ENCODE data around the gene TMEM164. TPM values are rescaled to one million over a fixed set of nuclear protein-coding genes. Genes with fewer than 3 reads are reported as not detected.

TMEM164 gene
- total and polyA plus RNA-seq, 2 experiments from 2014 or later: 3.4 to 17.2 TPM

DNA sequence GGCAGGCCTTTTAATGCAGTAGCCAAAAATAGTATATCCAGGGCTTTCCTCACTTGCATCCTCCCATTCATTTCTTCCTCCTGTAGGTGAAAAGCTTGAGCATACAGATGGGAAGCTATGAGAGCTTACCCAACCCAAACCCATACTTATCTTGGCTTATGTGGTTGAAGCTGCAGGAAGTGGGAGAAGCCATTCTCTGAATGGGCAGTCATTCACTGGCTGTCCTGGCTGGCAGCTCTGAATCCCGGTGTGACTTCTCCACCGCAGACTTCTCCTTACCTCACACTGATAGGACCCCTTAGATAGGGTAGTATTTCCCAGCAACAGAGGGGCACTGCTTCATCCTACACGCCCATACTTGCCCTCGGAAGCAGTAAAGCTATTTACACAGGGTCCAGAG is 189.6 kb downstream of the TMEM164 start (continued):
- TF ChIP-seq, protein P1, sequence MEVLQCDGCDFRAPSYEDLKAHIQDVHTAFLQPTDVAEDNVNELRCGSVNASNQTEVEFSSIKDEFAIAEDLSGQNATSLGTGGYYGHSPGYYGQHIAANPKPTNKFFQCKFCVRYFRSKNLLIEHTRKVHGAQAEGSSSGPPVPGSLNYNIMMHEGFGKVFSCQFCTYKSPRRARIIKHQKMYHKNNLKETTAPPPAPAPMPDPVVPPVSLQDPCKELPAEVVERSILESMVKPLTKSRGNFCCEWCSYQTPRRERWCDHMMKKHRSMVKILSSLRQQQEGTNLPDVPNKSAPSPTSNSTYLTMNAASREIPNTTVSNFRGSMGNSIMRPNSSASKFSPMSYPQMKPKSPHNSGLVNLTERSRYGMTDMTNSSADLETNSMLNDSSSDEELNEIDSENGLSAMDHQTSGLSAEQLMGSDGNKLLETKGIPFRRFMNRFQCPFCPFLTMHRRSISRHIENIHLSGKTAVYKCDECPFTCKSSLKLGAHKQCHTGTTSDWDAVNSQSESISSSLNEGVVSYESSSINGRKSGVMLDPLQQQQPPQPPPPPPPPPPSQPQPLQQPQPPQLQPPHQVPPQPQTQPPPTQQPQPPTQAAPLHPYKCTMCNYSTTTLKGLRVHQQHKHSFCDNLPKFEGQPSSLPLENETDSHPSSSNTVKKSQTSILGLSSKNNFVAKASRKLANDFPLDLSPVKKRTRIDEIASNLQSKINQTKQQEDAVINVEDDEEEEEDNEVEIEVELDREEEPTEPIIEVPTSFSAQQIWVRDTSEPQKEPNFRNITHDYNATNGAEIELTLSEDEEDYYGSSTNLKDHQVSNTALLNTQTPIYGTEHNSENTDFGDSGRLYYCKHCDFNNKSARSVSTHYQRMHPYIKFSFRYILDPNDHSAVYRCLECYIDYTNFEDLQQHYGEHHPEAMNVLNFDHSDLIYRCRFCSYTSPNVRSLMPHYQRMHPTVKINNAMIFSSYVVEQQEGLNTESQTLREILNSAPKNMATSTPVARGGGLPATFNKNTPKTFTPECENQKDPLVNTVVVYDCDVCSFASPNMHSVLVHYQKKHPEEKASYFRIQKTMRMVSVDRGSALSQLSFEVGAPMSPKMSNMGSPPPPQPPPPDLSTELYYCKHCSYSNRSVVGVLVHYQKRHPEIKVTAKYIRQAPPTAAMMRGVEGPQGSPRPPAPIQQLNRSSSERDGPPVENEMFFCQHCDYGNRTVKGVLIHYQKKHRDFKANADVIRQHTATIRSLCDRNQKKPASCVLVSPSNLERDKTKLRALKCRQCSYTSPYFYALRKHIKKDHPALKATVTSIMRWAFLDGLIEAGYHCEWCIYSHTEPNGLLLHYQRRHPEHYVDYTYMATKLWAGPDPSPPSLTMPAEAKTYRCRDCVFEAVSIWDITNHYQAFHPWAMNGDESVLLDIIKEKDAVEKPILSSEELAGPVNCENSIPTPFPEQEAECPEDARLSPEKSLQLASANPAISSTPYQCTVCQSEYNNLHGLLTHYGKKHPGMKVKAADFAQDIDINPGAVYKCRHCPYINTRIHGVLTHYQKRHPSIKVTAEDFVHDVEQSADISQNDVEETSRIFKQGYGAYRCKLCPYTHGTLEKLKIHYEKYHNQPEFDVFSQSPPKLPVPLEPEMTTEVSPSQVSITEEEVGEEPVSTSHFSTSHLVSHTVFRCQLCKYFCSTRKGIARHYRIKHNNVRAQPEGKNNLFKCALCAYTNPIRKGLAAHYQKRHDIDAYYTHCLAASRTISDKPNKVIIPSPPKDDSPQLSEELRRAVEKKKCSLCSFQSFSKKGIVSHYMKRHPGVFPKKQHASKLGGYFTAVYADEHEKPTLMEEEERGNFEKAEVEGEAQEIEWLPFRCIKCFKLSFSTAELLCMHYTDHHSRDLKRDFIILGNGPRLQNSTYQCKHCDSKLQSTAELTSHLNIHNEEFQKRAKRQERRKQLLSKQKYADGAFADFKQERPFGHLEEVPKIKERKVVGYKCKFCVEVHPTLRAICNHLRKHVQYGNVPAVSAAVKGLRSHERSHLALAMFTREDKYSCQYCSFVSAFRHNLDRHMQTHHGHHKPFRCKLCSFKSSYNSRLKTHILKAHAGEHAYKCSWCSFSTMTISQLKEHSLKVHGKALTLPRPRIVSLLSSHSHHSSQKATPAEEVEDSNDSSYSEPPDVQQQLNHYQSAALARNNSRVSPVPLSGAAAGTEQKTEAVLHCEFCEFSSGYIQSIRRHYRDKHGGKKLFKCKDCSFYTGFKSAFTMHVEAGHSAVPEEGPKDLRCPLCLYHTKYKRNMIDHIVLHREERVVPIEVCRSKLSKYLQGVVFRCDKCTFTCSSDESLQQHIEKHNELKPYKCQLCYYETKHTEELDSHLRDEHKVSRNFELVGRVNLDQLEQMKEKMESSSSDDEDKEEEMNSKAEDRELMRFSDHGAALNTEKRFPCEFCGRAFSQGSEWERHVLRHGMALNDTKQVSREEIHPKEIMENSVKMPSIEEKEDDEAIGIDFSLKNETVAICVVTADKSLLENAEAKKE (CRISPR knock-in tag; IDR thresholded peaks at IDR 0.05): no peak
- TF ChIP-seq, protein P2, sequence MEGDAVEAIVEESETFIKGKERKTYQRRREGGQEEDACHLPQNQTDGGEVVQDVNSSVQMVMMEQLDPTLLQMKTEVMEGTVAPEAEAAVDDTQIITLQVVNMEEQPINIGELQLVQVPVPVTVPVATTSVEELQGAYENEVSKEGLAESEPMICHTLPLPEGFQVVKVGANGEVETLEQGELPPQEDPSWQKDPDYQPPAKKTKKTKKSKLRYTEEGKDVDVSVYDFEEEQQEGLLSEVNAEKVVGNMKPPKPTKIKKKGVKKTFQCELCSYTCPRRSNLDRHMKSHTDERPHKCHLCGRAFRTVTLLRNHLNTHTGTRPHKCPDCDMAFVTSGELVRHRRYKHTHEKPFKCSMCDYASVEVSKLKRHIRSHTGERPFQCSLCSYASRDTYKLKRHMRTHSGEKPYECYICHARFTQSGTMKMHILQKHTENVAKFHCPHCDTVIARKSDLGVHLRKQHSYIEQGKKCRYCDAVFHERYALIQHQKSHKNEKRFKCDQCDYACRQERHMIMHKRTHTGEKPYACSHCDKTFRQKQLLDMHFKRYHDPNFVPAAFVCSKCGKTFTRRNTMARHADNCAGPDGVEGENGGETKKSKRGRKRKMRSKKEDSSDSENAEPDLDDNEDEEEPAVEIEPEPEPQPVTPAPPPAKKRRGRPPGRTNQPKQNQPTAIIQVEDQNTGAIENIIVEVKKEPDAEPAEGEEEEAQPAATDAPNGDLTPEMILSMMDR (conservative IDR thresholded peaks at IDR 0.05; ENCODE audit: low read depth in 2 of 2): no peak
- TF ChIP-seq ZNF331 (CRISPR knock-in tag; IDR thresholded peaks at IDR 0.05; ENCODE audit: low read depth) (no peak), NANOG (IDR thresholded peaks at IDR 0.05; ENCODE audit: borderline replicate concordance) (no peak)
- TF ChIP-seq, protein P3, sequence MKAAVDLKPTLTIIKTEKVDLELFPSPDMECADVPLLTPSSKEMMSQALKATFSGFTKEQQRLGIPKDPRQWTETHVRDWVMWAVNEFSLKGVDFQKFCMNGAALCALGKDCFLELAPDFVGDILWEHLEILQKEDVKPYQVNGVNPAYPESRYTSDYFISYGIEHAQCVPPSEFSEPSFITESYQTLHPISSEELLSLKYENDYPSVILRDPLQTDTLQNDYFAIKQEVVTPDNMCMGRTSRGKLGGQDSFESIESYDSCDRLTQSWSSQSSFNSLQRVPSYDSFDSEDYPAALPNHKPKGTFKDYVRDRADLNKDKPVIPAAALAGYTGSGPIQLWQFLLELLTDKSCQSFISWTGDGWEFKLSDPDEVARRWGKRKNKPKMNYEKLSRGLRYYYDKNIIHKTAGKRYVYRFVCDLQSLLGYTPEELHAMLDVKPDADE (IDR thresholded peaks at IDR 0.05): no peak

DNA sequence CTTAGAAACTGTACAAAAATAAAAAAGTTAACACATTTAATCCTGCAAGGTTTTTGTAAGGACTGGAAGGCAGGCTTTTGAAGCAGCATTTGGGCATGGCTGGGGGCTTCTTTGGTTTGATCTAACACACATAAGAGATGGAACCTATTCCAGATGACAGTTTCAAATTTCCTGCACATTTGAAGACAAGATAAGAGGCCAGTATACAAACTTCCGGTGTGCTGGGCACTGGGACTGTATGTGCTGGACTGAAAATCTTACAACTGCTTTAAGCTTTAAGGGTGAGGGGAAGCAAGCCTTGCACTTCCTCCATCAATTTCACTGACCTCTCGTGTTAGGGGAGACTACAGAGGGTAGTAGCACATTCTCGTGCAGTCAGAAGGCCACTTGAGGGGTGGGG is 192.1 kb downstream of the TMEM164 start:
- Histone ChIP-seq H3K27me3 (ENCODE audit: insufficient read depth) (no peaks in the 10 kb centered on the region), H3F3A (replicated peaks; ENCODE audit: low read depth) (no peaks in the 10 kb centered on the region), H3K79me2 (replicated peaks; ENCODE audit: insufficient read depth) (no peaks in the 10 kb centered on the region), H4K20me1 (replicated peaks; ENCODE audit: insufficient read depth) (no peaks in the 10 kb centered on the region; the same call in 1 of the 2 replicates), H3K27ac (ENCODE audit: low read depth) (no peak overlapping the region), H2AFZ (no peak overlapping the region), H3K4me3 (no peak overlapping the region), H3K9me2 (ENCODE audit: insufficient read depth) (no peaks in the 10 kb centered on the region), H3K4me2 (no peak overlapping the region), H3K36me3 (ENCODE audit: insufficient read depth) (no peaks in the 10 kb centered on the region), H3K4me1 (ENCODE audit: insufficient read depth) (peaks cover 6% of the 10 kb centered on the region; the same call in 1 of the 2 replicates)
- no peak overlapping the region for H3K4me3 Mint-ChIP-seq
- DNase-seq (ENCODE audit: low spot score): no peak
- no peak overlapping the region for H3K27ac Mint-ChIP-seq
- H3K4me1 Mint-ChIP-seq: peaks cover 4% of the 10 kb centered on the region; the same call in 1 of the 3 replicates
- no peaks in the 10 kb centered on the region for H3K27me3 Mint-ChIP-seq (ENCODE audit: insufficient read depth, low read depth, poor library complexity)
- H3K36me3 Mint-ChIP-seq (ENCODE audit: low read depth): no peaks in the 10 kb centered on the region
- ATAC-seq: no peak
- no peaks in the 10 kb centered on the region for H3K9me3 Mint-ChIP-seq
- no peak for TF ChIP-seq ZNF331 (CRISPR knock-in tag; IDR thresholded peaks at IDR 0.05; ENCODE audit: low read depth)
- TF ChIP-seq, protein P1 (CRISPR knock-in tag; IDR thresholded peaks at IDR 0.05): no peak
